ENCODE results near the gene ACTR5. TPM values are rescaled to one million over a fixed set of nuclear protein-coding genes. Genes with fewer than 3 reads are reported as not detected.

ACTR5 gene
- 10 to 100 TPM; 10.4 to 11.9 TPM for total RNA-seq

- peak; percentile 88 for ATAC-seq (ENCODE audit: low read depth)
- POLR2A ChIA-PET = interaction anchor here (0.6 to 1.0 kb wide), 4 partner anchors 19 to 127 kb away, joined by 3 to 5 read pairs (median 4); partner anchors contain the start of gene PPP1R16B
- H3K4me3 Mint-ChIP-seq = peak within 1 kb of the TSS; percentile 99
- DNase-seq = peak; percentile 99
- peak within 1 kb of the TSS; percentile 98 for H3K27ac Mint-ChIP-seq
- H3K36me3 Mint-ChIP-seq = peaks cover 5% of the 10 kb centered on the region
- H3K4me1 Mint-ChIP-seq = peaks cover 18% of the 10 kb centered on the region
- H3K9me3 Mint-ChIP-seq = no peaks in the 10 kb centered on the region
- H3K27me3 Mint-ChIP-seq = peaks cover 5% of the 10 kb centered on the region
Observed at GRCh38 chr20:38748097-38748860, at the start of gene ACTR5. Gene ACTR5, plus strand, starts transcription at chr20:38748460. Its CDS starts 19 bp downstream, at chr20:38748479.

- no peak overlapping the region for H3K4me3 Mint-ChIP-seq
- POLR2A ChIA-PET = no interaction called here
- H3K9me3 Mint-ChIP-seq = no peaks in the 10 kb centered on the region
- DNase-seq = no peak
- H3K27me3 Mint-ChIP-seq = peaks cover 9% of the 10 kb centered on the region
- H3K4me1 Mint-ChIP-seq = no peaks in the 10 kb centered on the region
- H3K36me3 Mint-ChIP-seq = no peaks in the 10 kb centered on the region
- no peak overlapping the region for H3K27ac Mint-ChIP-seq
- no peak for ATAC-seq (ENCODE audit: low read depth)
Observed at GRCh38 chr20:38698541-38698940, 49.7 kb upstream of the ACTR5 start.

DNA sequence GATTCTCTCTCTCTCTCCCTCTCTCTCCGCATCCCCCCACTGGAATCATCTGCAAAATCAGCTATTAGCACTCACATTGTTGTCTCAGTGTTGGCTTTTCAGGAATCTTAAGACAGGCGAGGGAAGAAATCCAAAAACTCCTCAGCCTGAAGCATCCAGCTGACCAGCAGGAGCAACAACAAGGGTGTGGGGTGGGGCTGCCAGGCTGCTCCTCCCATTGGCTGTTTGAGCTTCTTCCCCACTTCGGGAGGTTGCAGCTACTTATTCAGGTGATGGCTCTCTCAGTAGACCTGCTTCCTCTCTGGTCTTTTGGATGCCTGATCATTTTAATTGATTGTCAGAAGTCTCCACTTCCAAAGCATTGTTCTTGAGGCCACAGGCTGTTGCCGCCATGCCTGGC is 48.1 kb upstream of the ACTR5 start:
- Mint-ChIP-seq H3K9me3 (no peaks in the 10 kb centered on the region), H3K27ac (no peak overlapping the region), H3K4me3 (no peak overlapping the region), H3K4me1 (no peaks in the 10 kb centered on the region), H3K36me3 (no peaks in the 10 kb centered on the region), H3K27me3 (peaks cover 18% of the 10 kb centered on the region)
- DNase-seq (no peak), ATAC-seq (ENCODE audit: low read depth) (no peak)
- POLR2A ChIA-PET = no interaction called here

DNA sequence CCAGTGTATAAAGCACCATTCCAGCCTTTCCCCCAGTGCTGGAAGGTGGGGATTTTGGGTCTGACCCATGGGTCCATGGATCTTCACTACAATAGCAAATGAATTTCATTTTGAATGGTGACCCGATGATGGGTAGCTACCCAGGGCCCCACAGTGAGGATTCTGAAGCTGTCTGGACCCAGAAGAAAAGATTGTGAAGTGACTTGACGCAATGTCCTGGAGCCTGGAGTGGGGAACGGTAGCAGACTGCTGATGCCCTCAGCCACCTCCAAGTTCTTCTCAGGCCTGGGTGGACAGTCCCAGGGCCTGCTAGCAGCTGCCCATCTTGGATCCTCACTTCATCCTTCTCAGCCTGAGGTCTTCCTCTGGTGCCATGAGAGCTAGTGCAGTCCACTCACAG is 47.3 kb upstream of the ACTR5 start:
- H3K27ac Mint-ChIP-seq = no peak overlapping the region
- no peaks in the 10 kb centered on the region for H3K4me1 Mint-ChIP-seq
- DNase-seq (no peak), ATAC-seq (ENCODE audit: low read depth) (no peak)
- no peak overlapping the region for H3K4me3 Mint-ChIP-seq
- H3K36me3 Mint-ChIP-seq = no peaks in the 10 kb centered on the region
- no peaks in the 10 kb centered on the region for H3K9me3 Mint-ChIP-seq
- POLR2A ChIA-PET = no interaction called here
- peaks cover 17% of the 10 kb centered on the region for H3K27me3 Mint-ChIP-seq

GRCh38 chr20:38703526-38703925 is 44.7 kb upstream of the ACTR5 start:
- no peak for ATAC-seq (ENCODE audit: low read depth)
- H3K4me3 Mint-ChIP-seq = no peak overlapping the region
- POLR2A ChIA-PET = no interaction called here
- H3K27ac Mint-ChIP-seq = no peak overlapping the region
- H3K36me3 Mint-ChIP-seq = no peaks in the 10 kb centered on the region
- H3K27me3 Mint-ChIP-seq = peaks cover 26% of the 10 kb centered on the region
- no peaks in the 10 kb centered on the region for H3K9me3 Mint-ChIP-seq
- no peak for DNase-seq
- no peaks in the 10 kb centered on the region for H3K4me1 Mint-ChIP-seq

DNA sequence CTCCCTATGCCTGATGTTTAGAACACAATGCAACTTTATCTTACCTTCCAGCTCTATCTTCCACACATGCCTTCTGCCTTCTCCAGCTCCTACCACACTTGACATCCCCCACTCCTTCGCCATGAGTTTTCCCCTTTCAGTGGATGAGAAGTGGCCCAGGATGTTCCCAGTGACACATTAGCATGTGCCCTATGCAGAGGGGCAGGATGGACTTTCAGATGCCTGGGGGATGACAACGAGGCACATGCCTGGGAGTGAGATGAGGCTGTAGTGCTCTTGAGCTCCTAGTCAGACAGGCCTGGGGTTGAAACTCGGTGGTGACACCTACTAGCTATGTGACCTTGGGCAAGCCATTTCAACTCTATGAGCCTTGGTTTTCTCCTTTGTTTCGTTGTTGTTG is 44.1 kb upstream of the ACTR5 start:
- H3K9me3 Mint-ChIP-seq = no peaks in the 10 kb centered on the region
- no peaks in the 10 kb centered on the region for H3K4me1 Mint-ChIP-seq
- ATAC-seq (ENCODE audit: low read depth) = no peak
- H3K36me3 Mint-ChIP-seq = no peaks in the 10 kb centered on the region
- POLR2A ChIA-PET = no interaction called here
- H3K4me3 Mint-ChIP-seq = no peak overlapping the region
- no peak for DNase-seq
- peaks cover 27% of the 10 kb centered on the region for H3K27me3 Mint-ChIP-seq
- H3K27ac Mint-ChIP-seq = no peak overlapping the region

DNA sequence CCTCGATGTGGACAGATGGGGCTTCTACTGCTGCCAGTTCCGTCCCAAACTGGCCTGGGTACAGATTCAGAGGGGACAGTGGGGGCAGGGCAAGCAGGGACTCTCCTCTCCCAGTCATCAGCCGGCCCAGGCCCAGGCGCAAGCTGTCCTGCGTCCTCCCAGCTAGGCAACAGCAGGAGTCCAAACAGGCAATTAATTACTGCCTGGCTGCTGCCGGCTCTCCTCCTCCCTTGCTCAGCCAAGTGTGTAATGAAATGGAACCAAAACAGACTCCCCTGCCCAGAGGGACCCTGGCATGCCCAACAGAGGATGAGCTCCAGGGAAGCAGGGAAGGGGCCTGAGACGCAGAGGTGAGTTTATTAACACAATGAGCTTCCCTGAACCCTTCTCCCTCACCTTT is 41.8 kb upstream of the ACTR5 start:
- peaks cover 29% of the 10 kb centered on the region for H3K27me3 Mint-ChIP-seq
- POLR2A ChIA-PET = no interaction called here

GRCh38 chr20:38714308-38714707 is 34.0 kb upstream of the ACTR5 start:
- Mint-ChIP-seq H3K36me3 (no peaks in the 10 kb centered on the region), H3K27me3 (peaks cover 37% of the 10 kb centered on the region), H3K27ac (no peak overlapping the region), H3K4me1 (peaks cover 2% of the 10 kb centered on the region), H3K9me3 (no peaks in the 10 kb centered on the region), H3K4me3 (no peak overlapping the region)
- DNase-seq (no peak), ATAC-seq (ENCODE audit: low read depth) (no peak)
- POLR2A ChIA-PET = no interaction called here

More for the DNA sequence above, 41.8 kb upstream of the ACTR5 start:
- no peak for ATAC-seq (ENCODE audit: low read depth)
- Mint-ChIP-seq H3K27ac (no peak overlapping the region), H3K4me3 (no peak overlapping the region), H3K9me3 (no peaks in the 10 kb centered on the region), H3K36me3 (no peaks in the 10 kb centered on the region), H3K4me1 (no peaks in the 10 kb centered on the region)
- no peak for DNase-seq

GRCh38 chr20:38715646-38716045 is 32.6 kb upstream of the ACTR5 start:
- peaks cover 2% of the 10 kb centered on the region for H3K4me1 Mint-ChIP-seq
- H3K9me3 Mint-ChIP-seq = no peaks in the 10 kb centered on the region
- H3K4me3 Mint-ChIP-seq = no peak overlapping the region
- H3K27ac Mint-ChIP-seq = no peak overlapping the region
- no peaks in the 10 kb centered on the region for H3K36me3 Mint-ChIP-seq
- POLR2A ChIA-PET = no interaction called here
- no peak for DNase-seq
- H3K27me3 Mint-ChIP-seq = peaks cover 46% of the 10 kb centered on the region
- ATAC-seq (ENCODE audit: low read depth) = no peak

GRCh38 chr20:38722683-38723016 is 25.6 kb upstream of the ACTR5 start:
- Mint-ChIP-seq H3K9me3 (no peaks in the 10 kb centered on the region), H3K36me3 (peaks cover 3% of the 10 kb centered on the region), H3K27me3 (peaks cover 86% of the 10 kb centered on the region), H3K4me1 (peaks cover 26% of the 10 kb centered on the region), H3K27ac (peak overlapping the region; percentile 1), H3K4me3 (no peak overlapping the region)
- POLR2A ChIA-PET = no interaction called here
- DNase-seq = no peak
- no peak for ATAC-seq (ENCODE audit: low read depth)

GRCh38 chr20:38723017-38723847 is 25.0 kb upstream of the ACTR5 start:
- no peaks in the 10 kb centered on the region for H3K9me3 Mint-ChIP-seq
- peak; percentile 47 for DNase-seq
- peaks cover 3% of the 10 kb centered on the region for H3K36me3 Mint-ChIP-seq
- no peak overlapping the region for H3K27ac Mint-ChIP-seq
- no peak overlapping the region for H3K4me3 Mint-ChIP-seq
- POLR2A ChIA-PET = no interaction called here
- peaks cover 30% of the 10 kb centered on the region for H3K4me1 Mint-ChIP-seq
- peaks cover 86% of the 10 kb centered on the region for H3K27me3 Mint-ChIP-seq
- no peak for ATAC-seq (ENCODE audit: low read depth)

DNA sequence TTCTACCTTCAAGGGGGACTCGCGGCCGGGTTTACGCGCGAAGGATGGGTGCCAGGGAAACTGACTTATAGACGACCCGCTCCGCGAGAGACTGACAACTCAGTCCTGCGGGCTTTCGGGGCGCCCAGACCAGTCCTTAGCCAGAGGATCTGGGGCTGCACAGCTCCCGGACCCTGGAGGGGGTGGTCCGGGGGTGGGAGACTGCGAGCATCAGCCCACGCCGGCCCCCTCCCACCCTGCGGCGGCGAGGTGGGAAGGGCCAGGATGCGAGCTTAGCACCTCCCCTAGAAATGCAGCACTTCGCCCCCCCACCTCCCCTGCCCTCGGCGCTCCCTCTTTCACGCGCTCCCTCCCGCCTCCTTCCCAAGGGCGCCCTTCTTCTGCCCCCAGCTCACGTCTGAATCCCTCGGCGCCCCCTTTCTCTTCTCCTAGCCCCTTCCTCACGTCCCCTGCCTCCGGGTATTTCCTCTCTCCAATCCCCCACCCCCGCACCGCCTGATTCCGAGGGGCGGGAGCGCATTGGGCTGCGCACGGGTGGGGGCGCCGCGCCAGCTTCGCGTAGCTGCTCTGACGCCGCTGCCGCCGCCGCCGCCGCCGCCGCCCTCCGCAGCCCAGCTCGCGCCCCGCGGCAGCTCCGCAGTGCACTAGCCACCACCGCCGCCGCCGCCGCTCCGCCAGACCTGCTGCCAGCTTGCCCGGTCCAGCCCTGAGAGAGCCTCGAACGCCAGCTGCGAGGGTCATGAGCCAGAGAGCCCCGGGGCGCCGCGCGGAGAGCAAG is 24.2 kb upstream of the ACTR5 start, which contains the start of gene SLC32A1:
Gene SLC32A1 (plus strand): TSS at position 639 of the 778 bp plus-strand sequence. CDS start 239 bp downstream, outside the sequence.
- H3K9me3 Mint-ChIP-seq = no peaks in the 10 kb centered on the region
- peak within 1 kb of the TSS; percentile 55 for H3K27ac Mint-ChIP-seq
- H3K27me3 Mint-ChIP-seq = peaks cover 84% of the 10 kb centered on the region
- H3K4me1 Mint-ChIP-seq = peaks cover 30% of the 10 kb centered on the region
- peak within 1 kb of the TSS; percentile 12 for H3K4me3 Mint-ChIP-seq
- no peak for ATAC-seq (ENCODE audit: low read depth)
- POLR2A ChIA-PET = no interaction called here
- H3K36me3 Mint-ChIP-seq = peaks cover 3% of the 10 kb centered on the region
- DNase-seq = peak; percentile 40

DNA sequence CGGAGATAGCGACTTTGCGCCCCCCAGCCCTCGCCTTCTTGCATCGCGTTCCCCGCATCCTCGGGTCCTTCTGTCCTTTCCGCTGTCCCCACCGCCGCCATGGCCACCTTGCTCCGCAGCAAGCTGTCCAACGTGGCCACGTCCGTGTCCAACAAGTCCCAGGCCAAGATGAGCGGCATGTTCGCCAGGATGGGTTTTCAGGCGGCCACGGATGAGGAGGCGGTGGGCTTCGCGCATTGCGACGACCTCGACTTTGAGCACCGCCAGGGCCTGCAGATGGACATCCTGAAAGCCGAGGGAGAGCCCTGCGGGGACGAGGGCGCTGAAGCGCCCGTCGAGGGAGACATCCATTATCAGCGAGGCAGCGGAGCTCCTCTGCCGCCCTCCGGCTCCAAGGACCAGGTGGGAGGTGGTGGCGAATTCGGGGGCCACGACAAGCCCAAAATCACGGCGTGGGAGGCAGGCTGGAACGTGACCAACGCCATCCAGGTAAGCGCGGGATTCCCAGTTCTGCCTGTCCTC is 23.6 kb upstream of the ACTR5 start:
- no peak overlapping the region for H3K4me3 Mint-ChIP-seq
- POLR2A ChIA-PET = no interaction called here

More for the DNA sequence above, 23.6 kb upstream of the ACTR5 start:
- H3K4me1 Mint-ChIP-seq = peaks cover 35% of the 10 kb centered on the region
- DNase-seq = peak; percentile 43
- H3K9me3 Mint-ChIP-seq = no peaks in the 10 kb centered on the region
- peak overlapping the region; percentile 52 for H3K27ac Mint-ChIP-seq
- peaks cover 3% of the 10 kb centered on the region for H3K36me3 Mint-ChIP-seq
- no peak for ATAC-seq (ENCODE audit: low read depth)
- H3K27me3 Mint-ChIP-seq = peaks cover 85% of the 10 kb centered on the region
